Measurements from ENCODE around the gene EPHA1.

DNA sequence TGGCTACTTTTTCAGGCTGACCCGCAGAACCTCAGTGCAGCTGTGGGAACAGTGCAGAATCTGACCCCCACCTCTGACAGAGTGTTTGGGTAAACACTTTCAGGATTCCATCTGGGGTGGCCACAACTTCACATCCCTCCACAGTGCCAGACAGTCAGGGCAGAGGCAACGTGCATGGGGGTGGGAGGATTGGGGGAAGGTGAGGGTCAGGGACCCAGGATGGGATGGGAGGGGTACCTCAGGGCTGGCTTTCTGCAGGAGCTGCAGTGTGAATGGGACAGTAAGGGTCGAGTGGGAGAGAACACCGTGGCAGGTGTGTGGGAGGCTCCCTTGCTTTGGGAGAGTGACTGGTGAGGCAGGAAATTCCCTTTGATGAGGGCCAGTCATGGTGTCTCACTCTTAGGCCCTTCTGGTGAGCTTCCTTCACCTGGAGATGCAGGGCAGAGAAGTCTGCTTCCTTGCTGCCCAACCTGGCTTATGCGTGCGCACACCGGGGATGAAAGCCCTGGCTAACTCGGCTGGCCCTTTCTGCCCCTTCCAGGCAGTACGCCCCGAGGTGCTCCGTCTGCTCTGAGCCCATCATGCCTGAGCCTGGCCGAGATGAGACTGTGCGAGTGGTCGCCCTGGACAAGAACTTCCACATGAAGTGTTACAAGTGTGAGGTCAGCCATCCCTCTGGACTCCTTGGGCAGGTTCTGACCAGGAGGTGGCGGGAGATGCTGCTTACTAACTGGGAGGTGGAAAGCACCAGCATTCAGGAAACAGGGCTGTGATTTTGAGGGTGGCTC is 19.1 kb downstream of the EPHA1 start:
- TF ChIP-seq, protein P1, sequence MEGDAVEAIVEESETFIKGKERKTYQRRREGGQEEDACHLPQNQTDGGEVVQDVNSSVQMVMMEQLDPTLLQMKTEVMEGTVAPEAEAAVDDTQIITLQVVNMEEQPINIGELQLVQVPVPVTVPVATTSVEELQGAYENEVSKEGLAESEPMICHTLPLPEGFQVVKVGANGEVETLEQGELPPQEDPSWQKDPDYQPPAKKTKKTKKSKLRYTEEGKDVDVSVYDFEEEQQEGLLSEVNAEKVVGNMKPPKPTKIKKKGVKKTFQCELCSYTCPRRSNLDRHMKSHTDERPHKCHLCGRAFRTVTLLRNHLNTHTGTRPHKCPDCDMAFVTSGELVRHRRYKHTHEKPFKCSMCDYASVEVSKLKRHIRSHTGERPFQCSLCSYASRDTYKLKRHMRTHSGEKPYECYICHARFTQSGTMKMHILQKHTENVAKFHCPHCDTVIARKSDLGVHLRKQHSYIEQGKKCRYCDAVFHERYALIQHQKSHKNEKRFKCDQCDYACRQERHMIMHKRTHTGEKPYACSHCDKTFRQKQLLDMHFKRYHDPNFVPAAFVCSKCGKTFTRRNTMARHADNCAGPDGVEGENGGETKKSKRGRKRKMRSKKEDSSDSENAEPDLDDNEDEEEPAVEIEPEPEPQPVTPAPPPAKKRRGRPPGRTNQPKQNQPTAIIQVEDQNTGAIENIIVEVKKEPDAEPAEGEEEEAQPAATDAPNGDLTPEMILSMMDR (IDR thresholded peaks at IDR 0.05): no peak
- TF ChIP-seq ZFX (IDR thresholded peaks at IDR 0.05; ENCODE audit: borderline replicate concordance): no peak
